GM12878 (cell line): ENCODE measurements around the gene CHIC2. TPM values are rescaled to one million over a fixed set of nuclear protein-coding genes. Genes with fewer than 3 reads are reported as not detected.
A peak's percentile ranks its signal among the peaks of the same experiment; 100 is the strongest.

Experiments
- ATAC-seq: fragments of 200-7000 bp; cut with Tn5 transposase; 3 replicates; pipeline ENCODE4 v1.9.1; 2020; ENCODE audit warnings: mild to moderate bottlenecking, moderate library complexity
- BruUV-seq: library from RNA; stranded (reverse); fragments of 400-500 nt; replicated peaks from 2 replicates; lab custom pipeline; 2021; lab: Mats Ljungman, UMichigan
- CTCF ChIA-PET: fragments of 300-600 bp; sonication (Branson Sonifier 250); formaldehyde crosslinking; extraction: SDS; loops from one replicate; lab custom pipeline; 2021; ENCODE audit warnings: inconsistent platforms; lab: Yijun Ruan, JAX
- POLR2A ChIA-PET: fragments of 350-600 bp; formaldehyde crosslinking; extraction: SDS; loops from one replicate; lab custom pipeline; 2021; ENCODE audit warnings: inconsistent platforms; lab: Charles Lee
- RAD21 ChIA-PET: fragments of 300-600 bp; sonication (Branson Sonifier 250); formaldehyde crosslinking; loops from one replicate; lab custom pipeline; 2023; ENCODE audit warnings: antibody characterized with exemption; ENCODE audit not compliant: unreplicated experiment; lab: Charles Lee
- SMC1A ChIA-PET: fragments of 300-600 bp; sonication (Branson Sonifier 250); formaldehyde crosslinking; loops from one replicate; lab custom pipeline; 2023; ENCODE audit not compliant: unreplicated experiment, uncharacterized antibody; lab: Charles Lee
- DNase-seq: peaks from one replicate; pipeline ENCODE4 v3.0.0-alpha.2; 2011; ENCODE audit warnings: low read depth, low spot score
- FAIRE-seq: peaks from 3 replicates; lab custom pipeline; 2011; peaks lifted over from hg19 to GRCh38; lab: Jason Lieb, UNC
- H2AFZ ChIP-seq: 2 replicates; pipeline ENCODE4 v1.6.0; 2011; ENCODE audit warnings: low read depth, low read length, control low read depth; ENCODE audit not compliant: control insufficient read depth
- H3K27ac ChIP-seq: 2 replicates; pipeline ENCODE4 v1.5.1; 2011; ENCODE audit warnings: control low read depth; ENCODE audit not compliant: control insufficient read depth, insufficient read depth
- H3K27me3 ChIP-seq, 2 experiments: replicated peaks in 1 of 2; 2 replicates each; pipeline versions ENCODE4 v1.6.0 to v1.6.1; 2011; ENCODE audit warnings: low read length in 1 of 2; ENCODE audit not compliant: control insufficient read depth in 2 of 2, insufficient read depth in 2 of 2
- H3K36me3 ChIP-seq, 2 experiments: 2 replicates each; pipeline ENCODE4 v1.5.1; 2011; ENCODE audit warnings: low read length in 1 of 2; ENCODE audit not compliant: control insufficient read depth in 2 of 2, insufficient read depth in 2 of 2
- H3K4me1 ChIP-seq: 2 replicates; pipeline ENCODE4 v1.6.1; 2011; ENCODE audit warnings: mild to moderate bottlenecking, low read length, moderate library complexity, mixed read lengths; ENCODE audit not compliant: control insufficient read depth, insufficient read depth
- H3K4me2 ChIP-seq: 2 replicates; pipeline ENCODE4 v1.6.0; 2011; ENCODE audit warnings: control low read depth; ENCODE audit not compliant: control insufficient read depth, insufficient read depth
- H3K4me3 ChIP-seq: fragments of 200-600 bp; sonication (generic); 2 replicates; pipeline ENCODE4 v1.5.1; 2016
- H3K79me2 ChIP-seq: 2 replicates; pipeline ENCODE4 v1.6.0; 2011; ENCODE audit warnings: low read length; ENCODE audit not compliant: control insufficient read depth, insufficient read depth
- H3K9ac ChIP-seq: 2 replicates; pipeline ENCODE4 v1.8.0; 2011; ENCODE audit warnings: low read length, control low read depth, mixed read lengths; ENCODE audit not compliant: control insufficient read depth, insufficient read depth
- H3K9me3 ChIP-seq: replicated peaks from 3 replicates; pipeline ENCODE4 v1.5.1; 2011; ENCODE audit warnings: mild to moderate bottlenecking, low read length; ENCODE audit not compliant: control insufficient read depth, insufficient read depth
- H4K20me1 ChIP-seq: 2 replicates; pipeline ENCODE4 v1.6.0; 2011; ENCODE audit not compliant: control insufficient read depth, insufficient read depth
- CHD4 ChIP-seq: fragments of 200-600 bp; sonication (generic); IDR thresholded peaks from 2 replicates; pipeline ENCODE4 v1.6.1; 2016; ENCODE audit warnings: mild to moderate bottlenecking
- EZH2 ChIP-seq: IDR thresholded peaks from 2 replicates; pipeline ENCODE4 v1.6.1; 2012; ENCODE audit warnings: low read depth, mild to moderate bottlenecking, control low read depth, inconsistent platforms, low read length, borderline replicate concordance; ENCODE audit not compliant: control insufficient read depth
- FOS ChIP-seq: IDR thresholded peaks from 3 replicates; pipeline ENCODE4 v1.6.1; 2011; ENCODE audit warnings: borderline replicate concordance; ENCODE audit not compliant: insufficient read length; ENCODE audit errors: extremely low read depth
- IRF5 ChIP-seq: fragments of 450-650 bp; IDR thresholded peaks from 2 replicates; pipeline ENCODE4 v1.6.1; 2017; ENCODE audit warnings: borderline replicate concordance
- POLR2A ChIP-seq: IDR thresholded peaks from 2 replicates; pipeline ENCODE4 v1.6.1; 2011; ENCODE audit warnings: low read depth, mild to moderate bottlenecking, low read length
- RCOR1 ChIP-seq: conservative IDR thresholded peaks from 2 replicates; pipeline ENCODE4 v1.6.1; 2012; ENCODE audit warnings: low read depth, low read length, improper control_type of control experiment
- ZBTB11 ChIP-seq: fragments of 450-650 bp; formaldehyde crosslinking; IDR thresholded peaks from 2 replicates; pipeline ENCODE4 v1.5.0; 2022; ENCODE audit warnings: mild to moderate bottlenecking, missing genetic modification characterization
- ZZZ3 ChIP-seq: IDR thresholded peaks from 2 replicates; pipeline ENCODE4 v1.6.1; 2011; ENCODE audit warnings: low read depth; ENCODE audit not compliant: control insufficient read depth, insufficient read length
- WGBS: methylation state at CpG from one replicate; pipeline ENCODE4 v1.1.6; 2016; ENCODE audit warnings: low lambda C conversion rate; ENCODE audit not compliant: insufficient replicate concordance, insufficient coverage; ENCODE audit errors: missing lambda C conversion rate; 5-methylcytosine and 5-hydroxymethylcytosine counted together
- in situ Hi-C: fragments of 300-500 bp; cut with MboI; formaldehyde crosslinking; loops from 9 replicates; pipeline ENCODE4 v1.14.3; 2018; ENCODE audit warnings: mixed read lengths
- intact Hi-C: fragments of 100-400 bp; cut with micrococcal nuclease; formaldehyde crosslinking; loops from one replicate; pipeline ENCODE4 v1.14.2; 2022; ENCODE audit not compliant: unreplicated experiment
- polyA plus RNA-seq, 11 experiments: library from polyadenylated mRNA; depleted of rRNA in 4 of 11; unstranded in 6 of 11; stranded (reverse) in 5 of 11; fragments of >200 nt; fragmentation: Nextera tagmentation in 4 of 11; fragmentation: Illumina TruSeq in 1 of 11; extraction: Ambion mirVana in 4 of 11; extraction: Trizol in 1 of 11; gene quantifications; 1 replicate in 1 of 11; 2 replicates in 10 of 11; pipeline versions ENCODE4 v1.2.1 to v1.2.3, GENCODE V29; 2011 to 2016; ENCODE audit warnings: inconsistent platforms in 2 of 11, missing spikeins in 2 of 11, low read depth in 1 of 11
- total RNA-seq, 4 experiments: library from RNA; depleted of rRNA in 3 of 4; stranded (reverse); fragments of >200 nt in 3 of 4; fragmentation: Illumina TruSeq in 1 of 4; extraction: Trizol in 1 of 4; gene quantifications; 2 replicates each; pipeline versions ENCODE4 v1.2.1 to v1.2.3, GENCODE V29; 2013 to 2021

CHIC2 gene
- total and polyA plus RNA-seq, 10 of the 15 experiments (the other 5 are each of a cell fraction or from before 2014, with no cell fraction given) = 0.80 to 24.4 (median 12.2) TPM

- intact Hi-C loops = no loop called here
- no peak for FAIRE-seq
- WGBS = 20% methylated on average over 37 of the region's 37 CpGs
- TF ChIP-seq FOS = no peak
- TF ChIP-seq, all 136 proteins: peak for 0
- SMC1A ChIA-PET = interaction anchor here (0.6 to 1.1 kb wide), 2 partner anchors 117 to 566 kb away, joined by 3 to 4 read pairs; no protein-coding TSS in a partner anchor
- H3K9ac ChIP-seq = no peak overlapping the region
- RAD21 ChIA-PET = no interaction called here
- H3K4me2 ChIP-seq = no peak overlapping the region
- H3K27me3 ChIP-seq = peaks cover 11 to 13% of the 10 kb centered on the region in 2 experiments
- CTCF ChIA-PET = interaction anchor here (1.5 kb wide), 1 partner anchor 8 kb away, joined by 3 read pairs; no protein-coding TSS in a partner anchor
- H4K20me1 ChIP-seq = no peaks in the 10 kb centered on the region
- H3K79me2 ChIP-seq = no peaks in the 10 kb centered on the region
- POLR2A ChIA-PET = interaction anchor here (0.7 kb wide), 1 partner anchor 9 kb away, joined by 3 read pairs; no protein-coding TSS in a partner anchor
- DNase-seq = no peak
- H2AFZ ChIP-seq = no peak overlapping the region
- no TSS peak for BruUV-seq
- ATAC-seq = peak; percentile 27
- no peak overlapping the region for H3K27ac ChIP-seq
- H3K36me3 ChIP-seq = no peaks in the 10 kb centered on the region
- in situ Hi-C loops = no loop called here
- no peaks in the 10 kb centered on the region for H3K9me3 ChIP-seq
- H3K4me3 ChIP-seq = no peak overlapping the region
- peaks cover 8% of the 10 kb centered on the region for H3K4me1 ChIP-seq
Measured at GRCh38 chr4:54093324-54094240, 29.2 kb upstream of the CHIC2 start.

- ATAC-seq (no peak), FAIRE-seq (no peak), DNase-seq (no peak)
- Histone ChIP-seq H3K79me2 (no peaks in the 10 kb centered on the region), H3K4me3 (peak overlapping the region; percentile 72; the same call in 1 of the 2 replicates), H3K36me3 (no peaks in the 10 kb centered on the region), H3K4me1 (peaks cover 8% of the 10 kb centered on the region), H3K27me3 (peaks cover 10 to 13% of the 10 kb centered on the region in 2 experiments), H3K9me3 (no peaks in the 10 kb centered on the region), H4K20me1 (no peaks in the 10 kb centered on the region), H3K4me2 (peak overlapping the region; percentile 99), H2AFZ (peak overlapping the region; percentile 71; the same call in 1 of the 2 replicates), H3K9ac (peak overlapping the region; percentile 30; the same call in 1 of the 2 replicates), H3K27ac (no peak overlapping the region)
- ChIA-PET SMC1A (no interaction called here), CTCF (interaction anchor here (1.1 kb wide), 1 partner anchor 35 kb away, joined by 3 read pairs; no protein-coding TSS in a partner anchor), RAD21 (no interaction called here), POLR2A (no interaction called here)
- intact Hi-C loops = no loop called here
- BruUV-seq = no TSS peak
- in situ Hi-C loops = no loop called here
- WGBS = 27% methylated on average over 13 of the region's 13 CpGs
- TF ChIP-seq ZZZ3 (no peak), ZBTB11 (no peak), POLR2A (no peak), RCOR1 (no peak), IRF5 (no peak), EZH2 (no peak), CHD4 (no peak)
Measured at GRCh38 chr4:54092405-54093323, 28.3 kb upstream of the CHIC2 start.
